Stimulated activated naive CD8-positive, alpha-beta T cell treated with anti-CD3 and anti-CD28 coated beads, Interleukin-15, Interleukin-2, amounts not matched to agents 100 ng/mL and 50 ng/mL, for 24 hours (primary cell): Measurements from ENCODE around the gene CCDC3.

Experiments used
- H3K27ac Mint-ChIP-seq: one replicate; pipeline ENCODE4 v1.8.0; 2021; ENCODE audit warnings: mild to moderate bottlenecking, mixed read lengths
- H3K27me3 Mint-ChIP-seq: one replicate; pipeline ENCODE4 v1.8.0; 2021; ENCODE audit warnings: mixed read lengths
- H3K36me3 Mint-ChIP-seq: one replicate; pipeline ENCODE4 v1.8.0; 2021; ENCODE audit warnings: low read depth, mixed read lengths
- H3K4me1 Mint-ChIP-seq: one replicate; pipeline ENCODE4 v1.8.0; 2021; ENCODE audit warnings: low read depth, mixed read lengths
- H3K4me3 Mint-ChIP-seq: one replicate; pipeline ENCODE4 v1.8.0; 2021; ENCODE audit warnings: mild to moderate bottlenecking, mixed read lengths
- H3K9me3 Mint-ChIP-seq: one replicate; pipeline ENCODE4 v1.8.0; 2021; ENCODE audit warnings: mixed read lengths

The CCDC3 gene

DNA sequence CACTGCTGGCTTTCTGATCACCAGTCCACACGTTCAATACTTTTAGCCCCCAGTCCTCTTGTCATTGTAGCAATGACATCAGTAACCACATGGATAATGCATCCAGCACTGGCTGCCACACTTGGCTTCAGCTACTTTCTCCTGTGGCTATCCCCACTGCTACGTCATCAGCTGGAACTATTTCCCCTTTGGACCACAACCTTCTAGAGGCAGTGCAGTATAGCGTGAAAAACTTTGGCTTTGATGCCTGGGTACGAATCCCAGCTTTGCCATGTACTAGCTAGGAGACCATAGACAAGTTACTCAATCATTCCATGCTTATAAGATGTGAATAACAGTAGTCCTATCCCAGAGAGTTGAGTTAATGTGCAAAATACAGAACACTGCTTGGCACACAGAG, 63.2 kb downstream of the CCDC3 start:
- Mint-ChIP-seq H3K4me3 (no peak overlapping the region), H3K9me3 (no peaks in the 10 kb centered on the region), H3K4me1 (no peaks in the 10 kb centered on the region), H3K36me3 (no peaks in the 10 kb centered on the region), H3K27me3 (peaks cover 10% of the 10 kb centered on the region), H3K27ac (no peak overlapping the region)

DNA sequence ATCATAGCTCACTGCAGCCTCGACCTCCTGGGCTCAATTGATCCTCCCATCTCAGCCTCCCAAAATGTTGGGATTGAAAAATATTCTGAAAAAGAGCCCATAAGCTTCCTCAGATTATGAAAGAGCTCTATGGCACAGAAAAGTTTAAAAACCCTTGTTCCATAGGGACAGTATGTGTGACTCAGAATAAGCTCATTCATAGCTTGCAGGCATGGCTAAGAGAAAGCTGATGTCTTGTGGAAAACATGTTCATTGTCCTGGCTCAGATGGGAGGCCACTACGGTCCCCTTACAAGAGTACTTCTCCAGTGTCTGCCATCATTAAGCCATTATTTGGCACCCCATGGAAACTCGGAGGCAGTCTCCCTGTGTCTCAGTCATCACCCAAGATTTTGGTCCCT, 64.0 kb downstream of the CCDC3 start:
- no peak overlapping the region for H3K4me3 Mint-ChIP-seq
- no peaks in the 10 kb centered on the region for H3K36me3 Mint-ChIP-seq
- H3K27me3 Mint-ChIP-seq: peaks cover 10% of the 10 kb centered on the region
- H3K27ac Mint-ChIP-seq: no peak overlapping the region
- no peaks in the 10 kb centered on the region for H3K9me3 Mint-ChIP-seq
- H3K4me1 Mint-ChIP-seq: no peaks in the 10 kb centered on the region

DNA sequence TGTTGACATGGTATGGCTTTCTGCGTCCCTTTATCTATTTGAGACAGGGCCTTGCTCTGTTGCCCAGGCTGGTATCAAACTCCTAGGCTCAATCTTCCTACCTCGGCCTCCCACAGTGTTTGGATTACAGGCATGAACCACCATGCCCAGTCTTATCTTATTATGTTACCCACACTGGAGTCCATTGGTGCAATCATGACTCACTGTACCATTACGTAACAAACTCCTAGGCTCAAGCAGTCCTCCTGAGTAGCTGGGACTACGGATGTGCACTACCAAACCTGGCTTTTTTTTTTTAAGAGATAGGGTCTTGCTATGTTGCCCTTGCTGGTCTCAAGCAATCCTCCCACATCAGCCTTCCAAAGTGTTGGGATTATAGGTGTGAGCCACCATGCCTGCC, 66.7 kb downstream of the CCDC3 start:
- Mint-ChIP-seq H3K4me1 (no peaks in the 10 kb centered on the region), H3K27me3 (peaks cover 10% of the 10 kb centered on the region), H3K9me3 (no peaks in the 10 kb centered on the region), H3K36me3 (no peaks in the 10 kb centered on the region), H3K27ac (no peak overlapping the region), H3K4me3 (no peak overlapping the region)

DNA sequence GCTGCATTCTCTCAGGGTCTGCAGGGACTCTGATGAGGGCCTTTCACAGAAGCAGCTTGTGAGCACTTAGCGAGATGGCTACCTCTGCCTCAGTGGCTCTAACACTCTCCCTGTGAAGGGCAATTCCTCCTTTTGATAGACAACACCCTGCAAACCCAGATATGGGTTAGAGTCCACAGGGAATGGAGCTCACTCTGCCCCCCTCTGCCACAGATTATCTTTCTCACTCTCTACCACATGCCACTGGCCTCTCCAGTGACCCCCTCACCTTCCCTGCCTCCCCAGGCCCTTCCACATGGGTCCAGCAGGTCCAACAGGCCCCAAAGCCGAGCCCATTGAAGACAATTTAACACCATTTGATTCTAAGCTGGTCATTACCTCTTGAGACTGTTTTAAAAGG, 72.1 kb downstream of the CCDC3 start:
- no peak overlapping the region for H3K4me3 Mint-ChIP-seq
- H3K27ac Mint-ChIP-seq: no peak overlapping the region
- H3K4me1 Mint-ChIP-seq: no peaks in the 10 kb centered on the region
- no peaks in the 10 kb centered on the region for H3K27me3 Mint-ChIP-seq
- H3K9me3 Mint-ChIP-seq: peaks cover 3% of the 10 kb centered on the region
- no peaks in the 10 kb centered on the region for H3K36me3 Mint-ChIP-seq

DNA sequence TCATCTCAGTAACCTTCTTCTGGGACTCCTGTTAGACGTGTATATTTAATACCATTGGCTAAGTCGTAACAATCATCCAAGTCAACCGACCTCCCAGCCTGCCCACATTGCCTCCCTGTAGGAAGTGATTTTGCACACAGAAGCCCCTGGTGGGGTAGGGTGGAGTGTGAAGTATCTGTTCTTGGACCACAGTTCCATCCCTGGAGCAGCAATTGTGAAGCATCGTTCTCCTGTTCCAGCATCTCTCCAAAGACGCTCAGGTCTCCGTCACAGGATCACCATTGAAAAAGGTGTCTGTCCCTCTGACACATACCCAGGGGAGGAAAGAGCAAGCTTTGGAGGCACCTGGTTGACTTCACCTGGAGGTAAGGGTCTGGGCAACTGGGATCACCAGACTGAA, 72.9 kb downstream of the CCDC3 start:
- Mint-ChIP-seq H3K27ac (no peak overlapping the region), H3K9me3 (peaks cover 3% of the 10 kb centered on the region), H3K4me3 (no peak overlapping the region), H3K36me3 (no peaks in the 10 kb centered on the region), H3K4me1 (no peaks in the 10 kb centered on the region), H3K27me3 (no peaks in the 10 kb centered on the region)

DNA sequence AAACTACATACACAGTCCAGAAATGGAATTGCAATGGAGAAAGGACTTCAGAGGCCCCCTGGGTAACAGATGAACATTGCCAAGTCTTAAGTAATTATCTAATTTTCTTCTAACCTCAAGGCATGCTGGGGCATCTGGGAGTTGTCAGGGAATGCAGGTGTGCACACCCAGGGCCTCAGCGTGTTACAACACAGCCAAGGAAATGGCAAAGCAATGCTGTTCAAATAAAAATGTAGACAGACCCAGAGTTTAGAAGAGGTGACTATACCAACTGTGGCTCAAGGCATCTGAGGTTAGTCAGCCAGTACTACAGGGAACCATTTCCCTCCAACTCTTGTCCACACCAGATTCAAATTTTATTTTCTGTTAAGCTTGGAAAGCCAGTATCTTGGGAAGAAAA, 73.6 kb downstream of the CCDC3 start:
- Mint-ChIP-seq H3K4me3 (no peak overlapping the region), H3K27ac (no peak overlapping the region), H3K36me3 (no peaks in the 10 kb centered on the region), H3K4me1 (no peaks in the 10 kb centered on the region), H3K9me3 (peaks cover 3% of the 10 kb centered on the region), H3K27me3 (no peaks in the 10 kb centered on the region)

DNA sequence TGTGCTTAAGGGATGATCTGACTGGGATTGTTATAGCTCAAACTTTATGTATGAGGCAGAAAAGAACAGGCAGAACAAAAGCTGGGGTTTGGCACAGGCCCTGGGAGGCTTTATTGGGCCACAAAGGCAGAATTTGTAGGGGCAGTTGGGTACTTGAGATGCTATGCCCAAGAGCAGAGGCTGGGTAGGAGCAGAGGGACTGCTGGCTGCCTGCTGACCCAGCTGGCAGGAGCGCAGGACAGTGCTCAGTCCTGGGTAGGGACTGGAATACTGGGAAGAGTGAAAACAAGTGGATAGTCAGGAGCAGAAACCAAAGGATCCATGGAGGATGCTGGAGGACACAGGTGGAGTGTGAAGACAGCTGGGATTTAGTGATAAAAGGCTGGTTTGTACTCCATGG, 75.7 kb downstream of the CCDC3 start:
- H3K9me3 Mint-ChIP-seq: peaks cover 3% of the 10 kb centered on the region
- no peaks in the 10 kb centered on the region for H3K36me3 Mint-ChIP-seq
- no peaks in the 10 kb centered on the region for H3K27me3 Mint-ChIP-seq
- no peak overlapping the region for H3K27ac Mint-ChIP-seq
- no peaks in the 10 kb centered on the region for H3K4me1 Mint-ChIP-seq
- no peak overlapping the region for H3K4me3 Mint-ChIP-seq

DNA sequence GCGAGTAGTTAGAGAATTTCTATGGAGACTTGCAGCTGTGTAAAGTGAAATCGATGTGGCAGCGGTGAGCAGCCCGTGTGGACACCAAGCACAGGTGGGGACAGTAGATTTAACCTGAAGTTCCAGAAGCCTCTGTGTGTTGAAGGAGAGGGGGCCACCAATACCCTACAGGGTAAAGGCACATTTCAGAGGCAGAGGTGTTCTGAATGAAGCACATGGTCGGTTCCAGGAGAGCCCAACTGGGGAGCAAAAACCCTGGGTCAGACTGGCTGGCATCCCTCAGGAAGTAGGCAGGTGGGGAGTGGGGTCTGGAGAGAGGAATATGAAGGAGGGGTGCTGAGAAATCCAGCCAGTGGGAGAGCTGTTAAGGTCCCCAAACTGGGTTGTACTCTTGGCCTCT, 76.6 kb downstream of the CCDC3 start:
- H3K9me3 Mint-ChIP-seq: peaks cover 3% of the 10 kb centered on the region
- H3K27me3 Mint-ChIP-seq: no peaks in the 10 kb centered on the region
- no peak overlapping the region for H3K27ac Mint-ChIP-seq
- H3K4me1 Mint-ChIP-seq: no peaks in the 10 kb centered on the region
- no peaks in the 10 kb centered on the region for H3K36me3 Mint-ChIP-seq
- H3K4me3 Mint-ChIP-seq: no peak overlapping the region

DNA sequence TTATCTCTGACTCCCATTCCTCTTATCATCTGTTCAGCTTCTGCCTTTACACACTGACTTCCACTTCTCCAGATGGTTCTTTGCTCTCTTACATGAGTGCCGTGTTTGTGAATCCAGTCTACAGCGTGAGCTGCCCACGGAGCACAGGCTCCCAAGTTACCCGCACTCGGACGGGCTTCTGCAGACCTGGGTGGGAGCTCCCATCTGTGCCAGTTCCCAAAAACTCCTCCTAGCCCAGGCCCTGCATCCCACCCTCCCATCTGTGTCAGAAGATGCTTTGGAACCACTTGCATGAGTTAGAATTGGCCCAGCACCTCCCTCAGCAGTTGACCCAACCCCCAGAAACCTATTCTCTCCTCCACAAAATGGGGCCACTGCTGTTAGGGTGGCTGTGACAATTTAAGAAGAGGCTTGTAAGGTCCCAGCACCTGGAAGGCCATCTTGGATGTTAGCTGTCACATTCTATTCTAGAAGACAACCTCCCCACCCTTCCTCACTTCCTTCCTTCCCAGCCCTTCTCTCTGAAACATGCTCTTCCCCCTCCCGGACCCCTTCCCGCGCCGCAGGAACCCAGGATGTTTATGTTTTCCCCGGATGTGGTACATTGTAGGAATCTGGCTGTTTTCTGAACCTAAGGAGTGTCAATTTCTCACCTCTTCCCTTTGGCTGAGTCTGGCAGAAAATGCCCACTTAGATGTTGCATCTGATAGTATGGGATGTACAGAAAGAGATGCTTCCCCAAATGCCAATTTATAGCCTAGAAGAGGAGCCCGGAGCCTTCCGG, 79.2 kb downstream of the CCDC3 start:
- Mint-ChIP-seq H3K4me1 (no peaks in the 10 kb centered on the region), H3K27me3 (peaks cover 4% of the 10 kb centered on the region), H3K36me3 (no peaks in the 10 kb centered on the region), H3K4me3 (no peak overlapping the region), H3K27ac (no peak overlapping the region), H3K9me3 (peaks cover 3% of the 10 kb centered on the region)

DNA sequence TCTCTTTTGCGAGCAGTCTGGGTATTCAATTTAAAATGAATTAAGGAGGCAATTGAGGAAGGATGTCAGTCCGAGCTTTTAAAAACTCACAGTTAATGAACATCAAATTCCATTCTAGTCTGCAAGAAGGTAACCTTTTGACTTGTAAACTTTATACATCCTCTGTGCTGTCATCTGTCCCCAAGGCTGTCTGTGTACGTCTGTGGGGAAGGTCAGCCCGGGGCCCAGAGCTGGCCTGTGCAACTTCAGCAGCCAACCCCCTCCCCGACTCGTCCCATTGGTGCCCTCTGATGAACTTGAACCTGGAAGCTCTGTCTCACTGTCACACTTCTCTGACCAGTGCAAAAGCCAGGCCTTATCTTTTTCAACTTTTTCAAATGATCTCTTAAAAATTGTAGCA, 80.3 kb downstream of the CCDC3 start:
- Mint-ChIP-seq H3K36me3 (no peaks in the 10 kb centered on the region), H3K4me1 (no peaks in the 10 kb centered on the region), H3K27me3 (peaks cover 4% of the 10 kb centered on the region), H3K9me3 (no peaks in the 10 kb centered on the region), H3K27ac (no peak overlapping the region), H3K4me3 (no peak overlapping the region)

DNA sequence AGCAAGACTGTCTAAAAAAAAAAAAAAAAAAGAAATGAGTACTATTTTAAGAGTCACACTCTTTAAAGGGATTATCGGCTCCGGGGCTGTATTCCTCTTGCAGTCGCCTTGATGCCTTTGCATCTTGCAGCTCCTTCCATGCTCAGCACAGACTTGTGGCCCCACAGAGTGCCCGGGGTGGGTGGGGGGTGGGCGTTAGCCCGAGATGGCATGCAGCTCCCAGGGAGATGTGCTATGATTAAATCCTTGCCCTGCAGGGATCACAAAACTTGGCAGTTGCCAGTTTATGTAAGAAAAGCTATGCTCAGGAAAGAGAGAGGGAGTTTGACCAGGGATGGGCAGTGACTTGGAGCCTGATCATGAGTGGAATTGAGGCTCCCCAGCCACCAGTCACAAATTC, 81.9 kb downstream of the CCDC3 start:
- no peak overlapping the region for H3K27ac Mint-ChIP-seq
- H3K4me1 Mint-ChIP-seq: no peaks in the 10 kb centered on the region
- H3K27me3 Mint-ChIP-seq: peaks cover 4% of the 10 kb centered on the region
- no peaks in the 10 kb centered on the region for H3K9me3 Mint-ChIP-seq
- no peak overlapping the region for H3K4me3 Mint-ChIP-seq
- no peaks in the 10 kb centered on the region for H3K36me3 Mint-ChIP-seq

DNA sequence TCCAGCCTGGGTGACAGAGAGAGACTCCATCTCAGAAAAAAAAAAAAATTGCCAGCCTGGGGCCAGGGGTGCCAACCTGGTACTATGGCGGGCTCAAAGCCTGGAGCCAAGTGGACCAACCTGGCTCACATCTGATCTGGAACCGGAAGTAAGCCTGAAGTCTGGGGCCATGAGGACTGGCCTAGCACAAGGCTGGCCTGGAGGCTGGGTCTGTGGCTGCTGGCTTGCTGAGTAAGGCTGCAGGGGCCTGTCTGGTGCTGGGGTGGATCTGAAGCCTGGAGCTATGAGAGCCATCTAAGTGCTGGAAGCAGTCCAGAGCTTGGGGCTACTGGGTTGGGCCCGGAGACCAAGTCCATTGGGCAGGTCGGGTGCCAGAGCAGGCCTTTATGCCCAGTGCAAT, 84.9 kb downstream of the CCDC3 start:
- no peaks in the 10 kb centered on the region for H3K4me1 Mint-ChIP-seq
- peaks cover 5% of the 10 kb centered on the region for H3K9me3 Mint-ChIP-seq
- no peak overlapping the region for H3K27ac Mint-ChIP-seq

DNA sequence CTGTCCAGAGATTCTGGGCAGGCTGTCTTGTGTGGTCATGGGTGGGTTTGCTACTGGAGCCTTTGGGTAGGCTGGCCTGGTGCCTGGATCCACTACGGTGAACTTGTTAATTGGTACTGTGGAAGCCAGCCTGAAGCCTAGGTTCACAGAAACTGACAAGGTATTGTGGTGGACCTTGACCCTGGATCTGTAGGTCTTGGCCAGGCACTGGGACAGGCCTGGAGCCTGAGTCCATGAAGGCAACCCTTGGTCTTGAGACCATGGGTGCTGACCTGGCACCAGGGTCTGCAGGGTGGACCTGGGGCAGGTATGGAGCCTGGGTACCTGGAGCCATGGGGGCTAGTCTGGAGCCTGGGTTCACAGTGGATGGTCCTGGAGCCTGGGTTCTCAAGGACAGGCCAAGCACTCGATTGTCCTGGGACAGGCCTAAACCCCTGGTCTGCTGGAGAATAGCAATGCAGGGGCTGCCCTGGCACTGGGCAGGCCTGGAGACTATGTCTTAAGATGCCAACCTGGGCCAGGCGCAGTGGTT, 85.8 kb downstream of the CCDC3 start:
- no peak overlapping the region for H3K27ac Mint-ChIP-seq
- peaks cover 11% of the 10 kb centered on the region for H3K27me3 Mint-ChIP-seq
- no peaks in the 10 kb centered on the region for H3K36me3 Mint-ChIP-seq
- H3K4me1 Mint-ChIP-seq: no peaks in the 10 kb centered on the region
- H3K4me3 Mint-ChIP-seq: no peak overlapping the region
- H3K9me3 Mint-ChIP-seq: peaks cover 5% of the 10 kb centered on the region

More for the DNA sequence above, 84.9 kb downstream of the CCDC3 start:
- peaks cover 11% of the 10 kb centered on the region for H3K27me3 Mint-ChIP-seq
- H3K36me3 Mint-ChIP-seq: no peaks in the 10 kb centered on the region
- H3K4me3 Mint-ChIP-seq: no peak overlapping the region

DNA sequence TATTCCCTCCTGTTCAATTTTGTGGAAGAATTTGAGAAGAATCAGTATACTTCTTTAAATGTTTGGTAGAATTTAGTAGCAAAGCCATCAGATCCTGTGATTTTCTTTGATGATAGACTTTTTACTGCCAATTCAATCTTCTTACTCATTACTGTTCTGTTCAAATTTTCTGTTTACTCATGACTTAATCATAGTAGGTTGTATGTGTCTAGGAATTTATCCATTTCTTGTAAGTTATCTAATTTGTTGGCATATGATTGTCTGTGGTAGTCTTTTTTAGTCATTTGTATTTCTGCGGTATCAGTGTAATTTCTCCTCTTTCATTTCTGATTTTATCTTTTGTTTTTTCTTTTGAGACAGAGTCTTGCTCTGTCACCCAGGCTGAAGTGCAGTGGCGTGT, 87.4 kb downstream of the CCDC3 start:
- Mint-ChIP-seq H3K27me3 (peaks cover 11% of the 10 kb centered on the region), H3K4me3 (no peak overlapping the region), H3K4me1 (no peaks in the 10 kb centered on the region), H3K36me3 (no peaks in the 10 kb centered on the region), H3K9me3 (peaks cover 5% of the 10 kb centered on the region), H3K27ac (no peak overlapping the region)

DNA sequence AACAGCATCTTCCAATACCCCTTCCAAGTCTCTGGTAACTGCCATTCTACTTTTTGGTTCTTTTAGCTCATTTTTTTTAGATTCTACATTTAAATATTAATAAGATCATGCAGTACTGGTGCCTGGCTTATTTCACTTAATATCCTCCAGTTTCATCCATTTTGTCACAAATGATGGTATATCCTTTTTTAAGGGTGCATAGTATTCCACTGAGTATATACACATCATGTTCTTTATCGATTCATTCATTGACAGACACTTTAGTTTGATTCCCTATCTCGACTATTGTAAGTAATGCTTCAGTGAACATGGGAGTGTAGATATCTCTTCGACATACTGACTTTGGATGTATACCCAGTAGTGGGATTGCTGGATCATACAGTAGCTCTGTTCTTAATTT, 89.7 kb downstream of the CCDC3 start:
- Mint-ChIP-seq H3K27ac (no peak overlapping the region), H3K36me3 (no peaks in the 10 kb centered on the region), H3K9me3 (peaks cover 5% of the 10 kb centered on the region), H3K4me1 (no peaks in the 10 kb centered on the region), H3K27me3 (peaks cover 6% of the 10 kb centered on the region), H3K4me3 (no peak overlapping the region)

DNA sequence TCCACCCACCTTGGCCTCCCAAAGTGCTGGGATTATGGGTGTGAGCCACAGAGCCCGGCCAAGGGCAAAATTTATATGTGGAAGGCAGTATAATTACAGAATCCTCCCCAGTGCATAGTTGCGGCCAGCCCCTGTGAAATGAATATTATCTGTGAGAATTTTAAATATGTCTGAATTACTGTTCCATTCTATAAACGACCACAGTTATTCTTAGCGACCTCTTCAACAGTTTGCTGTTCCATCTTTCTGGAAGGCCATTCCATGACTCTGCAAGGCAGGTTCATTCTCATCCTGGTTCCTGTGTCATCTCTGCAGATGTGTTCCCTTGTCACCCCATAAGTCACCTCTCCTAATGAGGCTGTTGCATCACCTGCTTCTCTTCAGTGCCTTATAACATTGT, 90.7 kb downstream of the CCDC3 start:
- no peak overlapping the region for H3K4me3 Mint-ChIP-seq
- H3K27ac Mint-ChIP-seq: no peak overlapping the region
- H3K4me1 Mint-ChIP-seq: no peaks in the 10 kb centered on the region
- no peaks in the 10 kb centered on the region for H3K36me3 Mint-ChIP-seq
- H3K9me3 Mint-ChIP-seq: peaks cover 5% of the 10 kb centered on the region
- H3K27me3 Mint-ChIP-seq: peaks cover 6% of the 10 kb centered on the region
